HepG2 (cell line): ENCODE data around the gene RAP1GAP2. TPM values are rescaled to one million over a fixed set of nuclear protein-coding genes. Genes with fewer than 3 reads are reported as not detected.

Source experiments
- ATAC-seq: fragments of 200-7000 bp; cut with Tn5 transposase; 3 replicates; pipeline ENCODE4 v1.9.1; 2020; ENCODE audit warnings: mild to moderate bottlenecking, moderate library complexity
- BruUV-seq: library from RNA; stranded (reverse); fragments of 400-500 nt; replicated peaks from 2 replicates; lab custom pipeline; 2021; lab: Mats Ljungman, UMichigan
- CTCF ChIA-PET: fragments of 300-600 bp; formaldehyde crosslinking; extraction: SDS; loops from one replicate; lab custom pipeline; 2021; ENCODE audit warnings: low total read pairs, inconsistent platforms, low intra/inter-chr PET ratio; lab: Yijun Ruan, JAX
- POLR2A ChIA-PET: fragments of 350-600 bp; sonication (Branson Sonifier 250); formaldehyde crosslinking; loops from one replicate; lab custom pipeline; 2020; ENCODE audit warnings: antibody characterized with exemption, inconsistent platforms; lab: Yijun Ruan, JAX
- DNase-seq: peaks from one replicate; pipeline ENCODE4 v3.0.0-alpha.2; 2015; ENCODE audit warnings: low spot score
- FAIRE-seq: peaks from 3 replicates; lab custom pipeline; 2011; peaks lifted over from hg19 to GRCh38; lab: Jason Lieb, UNC
- H2AFZ ChIP-seq: one replicate; pipeline ENCODE4 v1.6.1; 2011; ENCODE audit warnings: low read length, inconsistent platforms
- H3K27ac ChIP-seq: fragments of 300-600 bp; 3 replicates; pipeline ENCODE4 v1.8.0; 2011; ENCODE audit warnings: mixed run types, mild to moderate bottlenecking, mixed read lengths, low read length, inconsistent platforms; ENCODE audit not compliant: insufficient read depth; ENCODE audit errors: extremely low read length
- H3K27me3 ChIP-seq, 2 experiments: fragments of 200-600 bp in 1 of 2; 2 replicates in 1 of 2; 3 replicates in 1 of 2; pipeline versions ENCODE4 v1.6.0 to v1.8.0; 2011; ENCODE audit warnings: low read length in 2 of 2, mild to moderate bottlenecking in 2 of 2, moderate library complexity in 2 of 2, inconsistent platforms in 1 of 2; ENCODE audit not compliant: insufficient read depth in 2 of 2, control insufficient read depth in 1 of 2
- H3K36me3 ChIP-seq, 2 experiments: fragments of 200-600 bp in 1 of 2; replicated peaks in 1 of 2; 2 replicates in 1 of 2; 3 replicates in 1 of 2; pipeline versions ENCODE4 v1.5.1 to v1.8.0; 2011; ENCODE audit warnings: low read length in 2 of 2, inconsistent platforms in 1 of 2; ENCODE audit not compliant: insufficient read depth in 2 of 2, control insufficient read depth in 1 of 2
- H3K4me1 ChIP-seq: 2 replicates; pipeline ENCODE4 v1.5.1; 2012; ENCODE audit warnings: low read length, inconsistent platforms; ENCODE audit not compliant: insufficient read depth
- H3K4me2 ChIP-seq: 2 replicates; pipeline ENCODE4 v1.6.0; 2011; ENCODE audit warnings: low read depth, low read length, inconsistent platforms
- H3K4me3 ChIP-seq, 3 experiments: fragments of 200-600 bp in 1 of 3; sonication (generic), shearing (Covaris generic) in 1 of 3; replicated peaks in 1 of 3; 2 replicates each; pipeline ENCODE4 v1.5.1; 2011 to 2016; ENCODE audit warnings: low read length in 3 of 3, inconsistent platforms in 2 of 3, low read depth in 2 of 3, mild to moderate bottlenecking in 2 of 3, control low read depth in 1 of 3, mixed read lengths in 1 of 3; ENCODE audit not compliant: insufficient read depth in 1 of 3
- H3K79me2 ChIP-seq: one replicate; pipeline ENCODE4 v1.6.1; 2011; ENCODE audit warnings: low read length, inconsistent platforms; ENCODE audit not compliant: insufficient read depth
- H3K9ac ChIP-seq: 2 replicates; pipeline ENCODE4 v1.6.0; 2011; ENCODE audit warnings: mild to moderate bottlenecking, low read depth, low read length, inconsistent platforms; ENCODE audit not compliant: insufficient read depth
- H3K9me3 ChIP-seq: 2 replicates; pipeline ENCODE4 v1.5.1; 2012; ENCODE audit warnings: mild to moderate bottlenecking, low read length
- H4K20me1 ChIP-seq: 2 replicates; pipeline ENCODE4 v1.6.0; 2011; ENCODE audit warnings: inconsistent platforms, mild to moderate bottlenecking, low read length, moderate library complexity; ENCODE audit not compliant: insufficient read depth
- MED13 ChIP-seq: sonication (generic); formaldehyde crosslinking; IDR thresholded peaks from 2 replicates; pipeline ENCODE4 v1.5.0; 2020; ENCODE audit warnings: missing genetic modification reagents
- NFRKB ChIP-seq: fragments of 450-650 bp; IDR thresholded peaks from 2 replicates; pipeline ENCODE4 v1.6.1; 2017
- PRDM10 ChIP-seq: sonication (generic); formaldehyde crosslinking; IDR thresholded peaks from 2 replicates; pipeline ENCODE4 v1.4.0; 2020; ENCODE audit warnings: low read depth, missing genetic modification reagents
- RELA ChIP-seq: sonication (generic); formaldehyde crosslinking; IDR thresholded peaks from 2 replicates; pipeline ENCODE4 v1.4.0; 2020; ENCODE audit warnings: missing genetic modification reagents
- RFXANK ChIP-seq: IDR thresholded peaks from 2 replicates; pipeline ENCODE4 v1.6.1; 2016
- SMAD1 ChIP-seq: sonication (generic); formaldehyde crosslinking; IDR thresholded peaks from 2 replicates; pipeline ENCODE4 v1.4.0; 2020; ENCODE audit warnings: missing genetic modification reagents, low read depth, mild to moderate bottlenecking, borderline replicate concordance
- SRSF4 ChIP-seq: fragments of 200-400 bp; formaldehyde crosslinking; IDR thresholded peaks from one replicate; pipeline ENCODE4 v1.6.1; 2018; ENCODE audit warnings: mild to moderate bottlenecking, low read depth, low read length, moderate library complexity; ENCODE audit not compliant: poor library complexity, severe bottlenecking
- TFE3 ChIP-seq: IDR thresholded peaks from 2 replicates; pipeline ENCODE4 v1.6.1; 2016
- ZNF598 ChIP-seq: sonication (generic); formaldehyde crosslinking; IDR thresholded peaks from 2 replicates; pipeline ENCODE4 v1.5.1; 2020; ENCODE audit warnings: mild to moderate bottlenecking, missing genetic modification reagents, borderline replicate concordance
- ZNF614 ChIP-seq: IDR thresholded peaks from 2 replicates; pipeline ENCODE4 v1.6.1; 2018; ENCODE audit warnings: missing biosample characterization, missing genetic modification reagents, inconsistent platforms, borderline replicate concordance
- ZNF619 ChIP-seq: sonication (generic); formaldehyde crosslinking; IDR thresholded peaks from 2 replicates; pipeline ENCODE4 v1.4.0; 2020; ENCODE audit warnings: mild to moderate bottlenecking, missing genetic modification reagents
- ZNF841 ChIP-seq: sonication (generic); formaldehyde crosslinking; IDR thresholded peaks from 2 replicates; pipeline ENCODE4 v1.8.1; 2023; ENCODE audit warnings: missing genetic modification reagents, borderline replicate concordance
- WGBS: methylation state at CpG from one replicate; pipeline ENCODE4 v1.1.6; 2017; ENCODE audit warnings: low lambda C conversion rate; 5-methylcytosine and 5-hydroxymethylcytosine counted together
- in situ Hi-C: cut with HindIII; loops from 2 replicates; pipeline ENCODE4 v1.10.0; 2017; ENCODE audit warnings: low pct_unique_long_range_greater_than_20kb; ENCODE audit not compliant: extremely low pct_ligation_motif_present
- intact Hi-C: fragments of 100-400 bp; cut with micrococcal nuclease; formaldehyde crosslinking; loops from one replicate; pipeline ENCODE4 v1.10.0; 2022; ENCODE audit not compliant: unreplicated experiment
- polyA plus RNA-seq, 8 experiments: library from polyadenylated mRNA; depleted of rRNA in 3 of 8; stranded (reverse) in 7 of 8; unstranded in 1 of 8; fragments of >200 nt; fragmentation: Illumina TruSeq in 4 of 8; extraction: Trizol in 4 of 8; gene quantifications; 2 replicates each; pipeline versions ENCODE4 v1.2.1 to v1.2.3, GENCODE V29; 2011 to 2016; ENCODE audit warnings: low read depth in 4 of 8, missing spikeins in 1 of 8, mixed read lengths in 1 of 8; ENCODE audit not compliant: insufficient read depth in 1 of 8
- total RNA-seq, 5 experiments: library from RNA; depleted of rRNA; stranded (reverse); fragments of >200 nt; fragmentation: Illumina TruSeq; extraction: Trizol; gene quantifications; 2 replicates each; pipeline ENCODE4 v1.2.3, GENCODE V29; 2016; ENCODE audit warnings: low read depth in 1 of 5

The RAP1GAP2 gene
- total and polyA plus RNA-seq, 2 of the 13 experiments (the other 11 are each of a cell fraction or from before 2014, with no cell fraction given), result 10.9 to 12.0 TPM

- no peak for TF ChIP-seq RFXANK
- TF ChIP-seq ZNF841 (CRISPR knock-in tag), result no peak
Observed at GRCh38 chr17:2906901-2907300, 110.7 kb downstream of the RAP1GAP2 start (continued).

- CTCF ChIA-PET, result no interaction called here
- no peak overlapping the region for H3K9ac ChIP-seq
Observed at GRCh38 chr17:2909175-2909845, 113.1 kb downstream of the RAP1GAP2 start.

More at GRCh38 chr17:2909175-2909845, 113.1 kb downstream of the RAP1GAP2 start:
- Histone ChIP-seq H2AFZ (no peak overlapping the region), H3K4me3 (no peak overlapping the region), H4K20me1 (no peaks in the 10 kb centered on the region), H3K9me3 (no peaks in the 10 kb centered on the region), H3K4me1 (no peaks in the 10 kb centered on the region), H3K27me3 (no peaks in the 10 kb centered on the region), H3K27ac (no peak overlapping the region), H3K36me3 (no peaks in the 10 kb centered on the region), H3K4me2 (no peak overlapping the region), H3K79me2 (no peaks in the 10 kb centered on the region)
- POLR2A ChIA-PET, result no interaction called here
- no TSS peak for BruUV-seq
- 78% methylated on average over 13 of the region's 13 CpGs for WGBS
- no peak for FAIRE-seq
- no peak for DNase-seq
- intact Hi-C loops (no loop called here), in situ Hi-C loops (no loop called here)
- TF ChIP-seq ZNF598 (CRISPR knock-in tag), result no peak
- no peak for TF ChIP-seq TFE3 (CRISPR knock-in tag)
- no peak for TF ChIP-seq ZNF619
- TF ChIP-seq NFRKB, result no peak
- no peak for TF ChIP-seq RELA (CRISPR knock-in tag)
- TF ChIP-seq SRSF4, result no peak
- no peak for TF ChIP-seq PRDM10 (CRISPR knock-in tag)
- no peak for TF ChIP-seq SMAD1 (CRISPR knock-in tag)
- TF ChIP-seq ZNF614 (CRISPR knock-in tag), result no peak
- no peak for TF ChIP-seq MED13 (CRISPR knock-in tag)
- ATAC-seq, result peak; percentile 33; the same call in 1 of the 3 replicates
